IPS-NIHi7 (cell line): ENCODE results near the gene IFNAR2.

Experiments
- DNase-seq: peaks from one replicate; pipeline ENCODE4 v3.0.0; 2012; ENCODE audit warnings: mixed read lengths; ENCODE audit errors: extremely low spot score

The IFNAR2 gene

GRCh38 chr21:33267250-33267649 is 37.5 kb downstream of the IFNAR2 start:
- DNase-seq: no peak

- DNase-seq: no peak
Measured at GRCh38 chr21:33268393-33268736, 38.6 kb downstream of the IFNAR2 start.

- DNase-seq: no peak
Measured at GRCh38 chr21:33268737-33269441, 39.2 kb downstream of the IFNAR2 start.

- DNase-seq: no peak
Measured at GRCh38 chr21:33270986-33271385, 41.2 kb downstream of the IFNAR2 start.

GRCh38 chr21:33273044-33273443 is 43.3 kb downstream of the IFNAR2 start:
- DNase-seq: no peak

GRCh38 chr21:33278721-33279120 is 49.0 kb downstream of the IFNAR2 start:
- DNase-seq: no peak

- DNase-seq: no peak
Measured at GRCh38 chr21:33279330-33279820, 49.6 kb downstream of the IFNAR2 start.
